DMS53 treated with DMSO at 0.1 percent for 48 hours (cell line): ENCODE data around the gene C1orf141.
A peak's percentile ranks its signal among the peaks of the same experiment; 100 is the strongest.
"Not testable (repeated sequence)": the region's sequence is repeated elsewhere in the genome, so short reads cannot be mapped to it uniquely, and the experiment has no call there.

ENCODE experiments used
- DNase-seq: peaks from one replicate; lab custom pipeline; 2025; ENCODE audit not compliant: unreplicated experiment; lab: John Stamatoyannopoulos, UW

Gene C1orf141

GRCh38 chr1:67143966-67144365 is 9.2 kb upstream of the C1orf141 start:
- DNase-seq: no peak

GRCh38 chr1:67142931-67143330 is 8.2 kb upstream of the C1orf141 start:
- DNase-seq: no peak

GRCh38 chr1:67141832-67142231 is 7.1 kb upstream of the C1orf141 start:
- not testable (repeated sequence) for DNase-seq

GRCh38 chr1:67140460-67140859 is 5.7 kb upstream of the C1orf141 start:
- DNase-seq: no peak

- peak; percentile 85 for DNase-seq
Measured at GRCh38 chr1:67138813-67139499, 4.2 kb upstream of the C1orf141 start.

- no peak for DNase-seq
Measured at GRCh38 chr1:67137307-67137753, 2.6 kb upstream of the C1orf141 start.

GRCh38 chr1:67135354-67135753 is 584 bp upstream of the C1orf141 start:
- DNase-seq: no peak

GRCh38 chr1:67133177-67133576 is 1.6 kb downstream of the C1orf141 start:
- DNase-seq: no peak

GRCh38 chr1:67130673-67131072 is 4.1 kb downstream of the C1orf141 start:
- DNase-seq: no peak

GRCh38 chr1:67126974-67127373 is 7.8 kb downstream of the C1orf141 start:
- DNase-seq: peak; percentile 43

GRCh38 chr1:67126111-67126746 is 8.5 kb downstream of the C1orf141 start:
- peak; percentile 31 for DNase-seq

GRCh38 chr1:67124455-67124854 is 10.3 kb downstream of the C1orf141 start:
- no peak for DNase-seq

- no peak for DNase-seq
Measured at GRCh38 chr1:67120855-67121619, 13.7 kb downstream of the C1orf141 start.

- DNase-seq: no peak
Measured at GRCh38 chr1:67118646-67119045, 16.1 kb downstream of the C1orf141 start.

- DNase-seq: no peak
Measured at GRCh38 chr1:67118191-67118590, 16.6 kb downstream of the C1orf141 start.

- no peak for DNase-seq
Measured at GRCh38 chr1:67114162-67114561, 20.6 kb downstream of the C1orf141 start.

GRCh38 chr1:67110352-67110751 is 24.4 kb downstream of the C1orf141 start:
- no peak for DNase-seq

- no peak for DNase-seq
Measured at GRCh38 chr1:67105508-67105907, 29.3 kb downstream of the C1orf141 start.

GRCh38 chr1:67103548-67103947 is 31.2 kb downstream of the C1orf141 start:
- DNase-seq: no peak

GRCh38 chr1:67100833-67101232 is 33.9 kb downstream of the C1orf141 start:
- no peak for DNase-seq

GRCh38 chr1:67097305-67097704 is 37.5 kb downstream of the C1orf141 start:
- no peak for DNase-seq

- no peak for DNase-seq
Measured at GRCh38 chr1:67094191-67094590, 40.6 kb downstream of the C1orf141 start.
